ENCODE results near the gene ZNF547.

Gene ZNF547

DNA sequence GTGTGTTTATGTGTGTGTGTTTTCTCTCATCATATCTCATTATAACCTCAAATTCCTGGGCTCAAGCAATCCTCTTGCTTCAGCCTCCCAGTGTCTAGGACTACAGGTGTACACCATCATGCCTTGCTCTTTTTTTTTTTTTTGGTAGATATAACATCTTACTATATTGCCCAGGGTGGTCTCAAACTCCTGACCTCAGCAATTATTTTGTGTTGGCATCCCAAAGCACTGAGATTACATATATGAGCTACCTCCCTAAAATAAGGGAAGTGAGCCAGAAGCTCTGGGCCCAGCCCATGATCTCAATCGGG lies 43.5 kb upstream of the ZNF547 start (continued):
- TF ChIP-seq HOXA7 (CRISPR knock-in tag; IDR thresholded peaks at IDR 0.05; ENCODE audit: borderline replicate concordance) = no peak
- TF ChIP-seq ZFP3 (tag by site-specific recombination; IDR thresholded peaks at IDR 0.05; ENCODE audit: low read depth) = no peak
- TF ChIP-seq ZFHX2 (tag by site-specific recombination; conservative IDR thresholded peaks at IDR 0.05) = no peak
- no peak for TF ChIP-seq REPIN1 (tag by site-specific recombination; IDR thresholded peaks at IDR 0.05; ENCODE audit: low read depth)
- no peak for TF ChIP-seq ZNF223 (tag by site-specific recombination; IDR thresholded peaks at IDR 0.05)

DNA sequence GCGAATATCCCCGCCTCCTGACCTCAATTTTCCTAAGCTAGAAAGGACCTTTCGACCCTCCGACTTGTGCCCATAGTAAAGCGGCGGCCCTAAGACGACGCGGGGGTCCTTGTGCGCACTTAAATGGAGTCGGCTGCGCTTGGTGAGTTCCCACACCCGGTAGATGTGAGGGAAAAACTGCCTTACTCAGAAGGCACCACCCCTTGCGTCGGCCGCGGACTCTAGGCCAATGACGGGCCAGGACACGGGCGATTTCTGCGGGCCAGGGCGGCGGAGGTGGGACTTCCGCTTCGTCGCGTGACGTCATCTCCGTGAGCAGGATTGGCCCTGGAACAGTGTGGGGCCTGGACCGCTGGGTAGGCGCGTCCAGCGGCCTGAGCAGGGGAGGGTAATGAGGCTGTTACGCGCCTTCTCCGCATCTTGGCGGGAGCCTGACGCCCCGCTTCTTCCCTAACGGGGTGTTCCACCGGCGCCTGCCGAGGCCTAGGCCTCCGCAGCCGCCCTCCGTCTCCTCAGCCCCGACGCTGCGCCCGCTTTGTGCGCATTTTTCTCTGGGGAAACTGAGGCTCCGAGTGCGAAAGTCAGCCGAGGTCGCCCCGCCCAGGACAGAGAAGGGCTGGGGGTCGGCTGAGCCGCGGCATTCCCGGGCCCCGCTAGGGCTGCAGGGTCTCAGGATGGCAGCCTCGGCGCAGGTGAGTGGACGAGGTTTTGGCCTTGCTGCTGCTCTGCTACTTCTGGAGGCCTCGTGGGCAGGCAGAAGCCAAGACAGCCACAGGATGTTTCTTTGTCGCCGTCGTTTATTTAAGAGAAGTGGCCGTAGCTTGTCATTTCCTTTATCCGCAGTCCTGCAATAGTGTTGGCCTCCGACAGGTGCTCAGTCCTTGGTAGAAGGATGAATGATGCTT lies 42.9 kb upstream of the ZNF547 start, which contains the start of gene ZNF543:
TSS of gene ZNF543 (plus strand) at position 293 of the 905 bp plus-strand sequence. CDS start at position 675, 382 bp downstream.
- ChIA-PET POLR2A (interaction anchor here (0.6 to 1.9 kb wide), 4 partner anchors 15 to 47 kb away, joined by 3 to 9 read pairs (median 4); partner anchors contain the start of gene ZNF304), CTCF (no interaction called here)
- peaks cover 20 to 33% of the 10 kb centered on the region in 2 experiments for H3K36me3 ChIP-seq (ENCODE audit: control insufficient read depth in 2 of 2, insufficient read depth in 1 of 2, low read length in 2 of 2)
- peak within 1 kb of the TSS; percentile 89 for H3K27ac ChIP-seq (ENCODE audit: extremely low read depth, low read depth, low read length)
- H3K9me3 ChIP-seq (ENCODE audit: control insufficient read depth, insufficient read depth, low read depth, low read length) = no peaks in the 10 kb centered on the region
- H3K4me3 ChIP-seq (ENCODE audit: low read depth, low read length) = peak within 1 kb of the TSS; percentile 91
- H3K4me1 ChIP-seq (ENCODE audit: control insufficient read depth, insufficient read depth, low read length) = no peaks in the 10 kb centered on the region; the same call in 1 of the 2 replicates
- TF ChIP-seq, protein P1, sequence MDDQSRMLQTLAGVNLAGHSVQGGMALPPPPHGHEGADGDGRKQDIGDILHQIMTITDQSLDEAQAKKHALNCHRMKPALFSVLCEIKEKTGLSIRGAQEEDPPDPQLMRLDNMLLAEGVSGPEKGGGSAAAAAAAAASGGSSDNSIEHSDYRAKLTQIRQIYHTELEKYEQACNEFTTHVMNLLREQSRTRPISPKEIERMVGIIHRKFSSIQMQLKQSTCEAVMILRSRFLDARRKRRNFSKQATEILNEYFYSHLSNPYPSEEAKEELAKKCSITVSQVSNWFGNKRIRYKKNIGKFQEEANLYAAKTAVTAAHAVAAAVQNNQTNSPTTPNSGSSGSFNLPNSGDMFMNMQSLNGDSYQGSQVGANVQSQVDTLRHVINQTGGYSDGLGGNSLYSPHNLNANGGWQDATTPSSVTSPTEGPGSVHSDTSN (CRISPR knock-in tag; IDR thresholded peaks at IDR 0.05) = peak; percentile 88
- TF ChIP-seq ZBTB7A (tag by site-specific recombination; IDR thresholded peaks at IDR 0.05; ENCODE audit: low read depth) (no peak), ZNF138 (tag by site-specific recombination; IDR thresholded peaks at IDR 0.05; ENCODE audit: borderline replicate concordance) (no peak), ZNF10 (tag by site-specific recombination; IDR thresholded peaks at IDR 0.05) (peak; percentile 89), ZNF114 (tag by site-specific recombination; IDR thresholded peaks at IDR 0.05) (no peak), ZNF548 (tag by site-specific recombination; IDR thresholded peaks at IDR 0.05) (no peak), KLF9 (tag by site-specific recombination; IDR thresholded peaks at IDR 0.05; ENCODE audit: low read depth) (peak; percentile 56; the same call in 1 of the 2 replicates), ZNF677 (tag by site-specific recombination; IDR thresholded peaks at IDR 0.05) (no peak), ZSCAN30 (tag by site-specific recombination; IDR thresholded peaks at IDR 0.05) (peak; percentile 89), KLF8 (tag by site-specific recombination; IDR thresholded peaks at IDR 0.05) (peak; percentile 77), ZNF274 (IDR thresholded peaks at IDR 0.05; ENCODE audit: low read length) (no peak), ZNF274 (tag by site-specific recombination; IDR thresholded peaks at IDR 0.05; ENCODE audit: borderline replicate concordance) (no peak), ZNF768 (tag by site-specific recombination; IDR thresholded peaks at IDR 0.05) (no peak), ZNF600 (tag by site-specific recombination; IDR thresholded peaks at IDR 0.05) (peak; percentile 54)
- TF ChIP-seq, protein P2, sequence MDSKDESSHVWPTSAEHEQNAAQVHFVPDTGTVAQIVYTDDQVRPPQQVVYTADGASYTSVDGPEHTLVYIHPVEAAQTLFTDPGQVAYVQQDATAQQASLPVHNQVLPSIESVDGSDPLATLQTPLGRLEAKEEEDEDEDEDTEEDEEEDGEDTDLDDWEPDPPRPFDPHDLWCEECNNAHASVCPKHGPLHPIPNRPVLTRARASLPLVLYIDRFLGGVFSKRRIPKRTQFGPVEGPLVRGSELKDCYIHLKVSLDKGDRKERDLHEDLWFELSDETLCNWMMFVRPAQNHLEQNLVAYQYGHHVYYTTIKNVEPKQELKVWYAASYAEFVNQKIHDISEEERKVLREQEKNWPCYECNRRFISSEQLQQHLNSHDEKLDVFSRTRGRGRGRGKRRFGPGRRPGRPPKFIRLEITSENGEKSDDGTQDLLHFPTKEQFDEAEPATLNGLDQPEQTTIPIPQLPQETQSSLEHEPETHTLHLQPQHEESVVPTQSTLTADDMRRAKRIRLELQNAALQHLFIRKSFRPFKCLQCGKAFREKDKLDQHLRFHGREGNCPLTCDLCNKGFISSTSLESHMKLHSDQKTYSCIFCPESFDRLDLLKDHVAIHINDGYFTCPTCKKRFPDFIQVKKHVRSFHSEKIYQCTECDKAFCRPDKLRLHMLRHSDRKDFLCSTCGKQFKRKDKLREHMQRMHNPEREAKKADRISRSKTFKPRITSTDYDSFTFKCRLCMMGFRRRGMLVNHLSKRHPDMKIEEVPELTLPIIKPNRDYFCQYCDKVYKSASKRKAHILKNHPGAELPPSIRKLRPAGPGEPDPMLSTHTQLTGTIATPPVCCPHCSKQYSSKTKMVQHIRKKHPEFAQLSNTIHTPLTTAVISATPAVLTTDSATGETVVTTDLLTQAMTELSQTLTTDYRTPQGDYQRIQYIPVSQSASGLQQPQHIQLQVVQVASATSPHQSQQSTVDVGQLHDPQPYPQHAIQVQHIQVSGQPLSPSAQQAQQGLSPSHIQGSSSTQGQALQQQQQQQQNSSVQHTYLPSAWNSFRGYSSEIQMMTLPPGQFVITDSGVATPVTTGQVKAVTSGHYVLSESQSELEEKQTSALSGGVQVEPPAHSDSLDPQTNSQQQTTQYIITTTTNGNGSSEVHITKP (tag by site-specific recombination; IDR thresholded peaks at IDR 0.05) = peak; percentile 85
- TF ChIP-seq, protein P3, sequence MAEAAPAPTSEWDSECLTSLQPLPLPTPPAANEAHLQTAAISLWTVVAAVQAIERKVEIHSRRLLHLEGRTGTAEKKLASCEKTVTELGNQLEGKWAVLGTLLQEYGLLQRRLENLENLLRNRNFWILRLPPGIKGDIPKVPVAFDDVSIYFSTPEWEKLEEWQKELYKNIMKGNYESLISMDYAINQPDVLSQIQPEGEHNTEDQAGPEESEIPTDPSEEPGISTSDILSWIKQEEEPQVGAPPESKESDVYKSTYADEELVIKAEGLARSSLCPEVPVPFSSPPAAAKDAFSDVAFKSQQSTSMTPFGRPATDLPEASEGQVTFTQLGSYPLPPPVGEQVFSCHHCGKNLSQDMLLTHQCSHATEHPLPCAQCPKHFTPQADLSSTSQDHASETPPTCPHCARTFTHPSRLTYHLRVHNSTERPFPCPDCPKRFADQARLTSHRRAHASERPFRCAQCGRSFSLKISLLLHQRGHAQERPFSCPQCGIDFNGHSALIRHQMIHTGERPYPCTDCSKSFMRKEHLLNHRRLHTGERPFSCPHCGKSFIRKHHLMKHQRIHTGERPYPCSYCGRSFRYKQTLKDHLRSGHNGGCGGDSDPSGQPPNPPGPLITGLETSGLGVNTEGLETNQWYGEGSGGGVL (tag by site-specific recombination; IDR thresholded peaks at IDR 0.05) = no peak
- TF ChIP-seq, protein P4, sequence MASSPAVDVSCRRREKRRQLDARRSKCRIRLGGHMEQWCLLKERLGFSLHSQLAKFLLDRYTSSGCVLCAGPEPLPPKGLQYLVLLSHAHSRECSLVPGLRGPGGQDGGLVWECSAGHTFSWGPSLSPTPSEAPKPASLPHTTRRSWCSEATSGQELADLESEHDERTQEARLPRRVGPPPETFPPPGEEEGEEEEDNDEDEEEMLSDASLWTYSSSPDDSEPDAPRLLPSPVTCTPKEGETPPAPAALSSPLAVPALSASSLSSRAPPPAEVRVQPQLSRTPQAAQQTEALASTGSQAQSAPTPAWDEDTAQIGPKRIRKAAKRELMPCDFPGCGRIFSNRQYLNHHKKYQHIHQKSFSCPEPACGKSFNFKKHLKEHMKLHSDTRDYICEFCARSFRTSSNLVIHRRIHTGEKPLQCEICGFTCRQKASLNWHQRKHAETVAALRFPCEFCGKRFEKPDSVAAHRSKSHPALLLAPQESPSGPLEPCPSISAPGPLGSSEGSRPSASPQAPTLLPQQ (tag by site-specific recombination; IDR thresholded peaks at IDR 0.05) = peak; percentile 68
- TF ChIP-seq, protein P5, sequence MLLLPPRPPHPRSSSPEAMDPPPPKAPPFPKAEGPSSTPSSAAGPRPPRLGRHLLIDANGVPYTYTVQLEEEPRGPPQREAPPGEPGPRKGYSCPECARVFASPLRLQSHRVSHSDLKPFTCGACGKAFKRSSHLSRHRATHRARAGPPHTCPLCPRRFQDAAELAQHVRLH (tag by site-specific recombination; IDR thresholded peaks at IDR 0.05) = peak; percentile 54; the same call in 1 of the 2 replicates
- TF ChIP-seq, protein P6, sequence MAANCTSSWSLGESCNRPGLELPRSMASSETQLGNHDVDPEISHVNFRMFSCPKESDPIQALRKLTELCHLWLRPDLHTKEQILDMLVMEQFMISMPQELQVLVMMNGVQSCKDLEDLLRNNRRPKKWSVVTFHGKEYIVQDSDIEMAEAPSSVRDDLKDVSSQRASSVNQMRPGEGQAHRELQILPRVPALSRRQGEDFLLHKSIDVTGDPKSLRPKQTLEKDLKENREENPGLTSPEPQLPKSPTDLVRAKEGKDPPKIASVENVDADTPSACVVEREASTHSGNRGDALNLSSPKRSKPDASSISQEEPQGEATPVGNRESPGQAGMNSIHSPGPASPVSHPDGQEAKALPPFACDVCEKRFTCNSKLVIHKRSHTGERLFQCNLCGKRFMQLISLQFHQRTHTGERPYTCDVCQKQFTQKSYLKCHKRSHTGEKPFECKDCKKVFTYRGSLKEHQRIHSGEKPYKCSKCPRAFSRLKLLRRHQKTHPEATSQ (tag by site-specific recombination; IDR thresholded peaks at IDR 0.05) = no peak

Measured in HEK293 (cell line).